Heart left ventricle (tissue), 16 donors: ENCODE data around the gene C19orf67. TPM values are rescaled to one million over a fixed set of nuclear protein-coding genes. Genes with fewer than 3 reads are reported as not detected.

Experiments used
- ATAC-seq, 4 donors: fragments of 200-7000 bp; cut with Tn5 transposase; one replicate each; pipeline ENCODE4 v1.9.1; 2020 to 2022; ENCODE audit warnings: moderate library complexity in 4 of 4, mild to moderate bottlenecking in 3 of 4, moderate number of reproducible peaks in 1 of 4
- DNase-seq, 5 donors: peaks; one replicate each; pipeline ENCODE4 v3.0.0-alpha.2; 2020
- H3K27ac ChIP-seq, 12 donors: fragments of 200-600 bp; sonication (generic) in 4 of 12; one replicate each; pipeline versions ENCODE4 v1.5.0 to v1.8.0; 2016 to 2022; ENCODE audit warnings: mild to moderate bottlenecking in 2 of 12
- H3K27me3 ChIP-seq, 9 donors: fragments of 200-600 bp; sonication (generic) in 2 of 9; one replicate each; pipeline versions ENCODE4 v1.5.1 to v1.8.0; 2016 to 2022; ENCODE audit warnings: mild to moderate bottlenecking in 3 of 9
- H3K36me3 ChIP-seq, 9 donors: fragments of 200-600 bp; sonication (generic) in 2 of 9; one replicate each; pipeline versions ENCODE4 v1.5.0 to v1.8.0; 2018 to 2022; ENCODE audit warnings: mild to moderate bottlenecking in 2 of 9
- H3K4me1 ChIP-seq, 12 donors: fragments of 200-600 bp; sonication (generic) in 4 of 12; one replicate each; pipeline versions ENCODE4 v1.5.0 to v1.8.0; 2016 to 2022; ENCODE audit warnings: mild to moderate bottlenecking in 3 of 12
- H3K4me3 ChIP-seq, 12 donors: fragments of 200-600 bp; sonication (generic) in 4 of 12; one replicate each; pipeline versions ENCODE4 v1.5.0 to v1.8.0; 2017 to 2022; ENCODE audit warnings: mild to moderate bottlenecking in 9 of 12, moderate library complexity in 4 of 12
- H3K9me3 ChIP-seq, 12 donors: fragments of 200-600 bp; sonication (generic) in 4 of 12; one replicate each; pipeline versions ENCODE4 v1.5.0 to v1.8.0; 2016 to 2022; ENCODE audit warnings: mild to moderate bottlenecking in 1 of 12
- POLR2A ChIP-seq, 2 donors: fragments of 450-650 bp; IDR thresholded peaks; one replicate each; pipeline ENCODE4 v1.6.1; 2017; ENCODE audit warnings: antibody characterized with exemption in 2 of 2, mild to moderate bottlenecking in 2 of 2, moderate library complexity in 2 of 2
- WGBS, 4 donors: extraction: QIAGEN DNeasy Blood & Tissue Kit in 2 of 4; methylation state at CpG; one replicate each; pipeline versions ENCODE4 v1.1.5 to v1.1.7; 2013 to 2018; 5-methylcytosine and 5-hydroxymethylcytosine counted together
- intact Hi-C, 10 donors: fragments of 100-400 bp; cut with DNase I; formaldehyde crosslinking; loops; one replicate each; pipeline versions ENCODE4 v1.11.1 to v1.14.2; 2022
- polyA plus RNA-seq, 2 donors: library from polyadenylated mRNA; stranded (reverse); fragments of 200-250 nt; gene quantifications; one replicate each; pipeline ENCODE4 v1.2.3, GENCODE V29; 2013
- total RNA-seq, 9 donors: library from RNA; depleted of rRNA in 2 of 9; stranded (reverse); fragments of >200 nt in 2 of 9; fragmentation: NEBNext Ultra II Directional in 3 of 9; extraction: Animal tissue kit (Norgen Biotek cat#: 25700) in 3 of 9; gene quantifications; one replicate each; pipeline versions ENCODE4 v1.1.0 to v1.2.4, GENCODE V29; 2016 to 2023
- TF ChIP-seq, protein P1 (sequence below), 12 donors: fragments of 200-600 bp; sonication (generic) in 4 of 12; IDR thresholded peaks; one replicate each; pipeline versions ENCODE4 v1.5.0 to v1.8.0; 2018 to 2022; ENCODE audit warnings: antibody characterized with exemption in 12 of 12, mild to moderate bottlenecking in 5 of 12
- donor health status: ischemic (EF 13 %, LVEDD 7.1; RV severe dilation, severe dysfunction).
- donor health status: healthy with polysubstance abuse.
- donor health status: DM: no; HTN: yes; CAD: no.
- donor health status: DM: no; HTN: no; CAD: no.
- donor health status: ischemic (EF 25% LVEDD 6.9; RV normal size, moderate dysfunction).
- donor health status: ischemic (EF 25% LVEDD 5.7; RV mildly dilated, moderate dysfunction).
- donor health status: healthy.
- donor health status: DM: yes; HTN: yes; CAD: no.
- donor health status: ischemic (EF 35%, LVEDD 5.7; RV mildly dilated, moderate dysfunction).
- donor health status: nonischemic (EF 11% LVEDD 7.7; RV severe dilation, severe dysfunction).
- donor health status: DM: yes; HTN: yes; CAD: no.
- donor health status: PGD.
- donor health status: ischemic (EF 29% LVEDD 5.4; RV normal size, mild dysfunction).
- donor health status: nonischemic (EF 23%, LVEDD 6.1; RV moderate dilation, normal function).

C19orf67 gene
- total and polyA plus RNA-seq, 11 donors = not detected

DNA sequence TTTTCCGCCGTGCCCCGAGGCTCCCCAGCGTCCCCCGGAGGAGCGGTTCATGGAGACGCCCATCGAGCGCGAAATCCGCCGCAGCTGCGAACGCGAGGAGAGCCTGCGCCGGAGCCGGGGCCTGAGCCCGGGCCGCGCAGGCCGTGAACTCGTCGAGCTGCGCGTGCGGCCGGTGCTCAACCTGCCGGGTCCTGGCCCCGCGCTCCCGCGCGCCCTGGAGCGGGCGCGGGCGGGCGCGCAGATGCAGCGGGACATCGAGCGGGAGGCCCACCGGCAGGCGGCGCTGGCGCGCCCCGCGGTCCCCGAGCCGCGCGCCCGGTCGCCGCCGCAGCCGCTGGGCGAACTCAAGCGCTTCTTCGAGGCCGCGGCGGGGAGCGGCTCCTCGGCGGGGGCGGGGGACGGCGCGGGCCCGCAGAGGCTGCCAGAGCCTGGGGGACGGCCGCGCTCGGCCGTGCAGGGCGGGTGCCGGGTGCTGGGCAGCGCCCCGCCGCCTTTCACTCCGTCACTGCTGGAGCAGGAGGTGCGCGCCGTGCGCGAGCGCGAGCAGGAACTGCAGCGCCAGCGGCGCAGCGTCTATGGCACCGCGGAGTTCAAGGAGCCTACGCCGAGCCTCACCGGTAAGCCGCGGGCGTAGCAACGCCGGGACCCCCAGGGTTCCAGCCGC is 12.2 kb downstream of the C19orf67 start:
- peak overlapping the region; percentile 56 to 89 (median 74) for H3K4me3 ChIP-seq
- WGBS, 4 donors = 0 to 1% (median 0%) methylated on average over 11 to 106 of the region's 106 CpGs
- no peaks in the 10 kb centered on the region for H3K27me3 ChIP-seq
- DNase-seq (peak; percentile 77 to 89 (median 82)), ATAC-seq (peak; percentile 13 to 62 (median 53))
- no peaks in the 10 kb centered on the region for H3K36me3 ChIP-seq
- peak in 1 of 2 donors; percentile 38 for TF ChIP-seq POLR2A (IDR thresholded peaks at IDR 0.05)
- TF ChIP-seq, protein P1, sequence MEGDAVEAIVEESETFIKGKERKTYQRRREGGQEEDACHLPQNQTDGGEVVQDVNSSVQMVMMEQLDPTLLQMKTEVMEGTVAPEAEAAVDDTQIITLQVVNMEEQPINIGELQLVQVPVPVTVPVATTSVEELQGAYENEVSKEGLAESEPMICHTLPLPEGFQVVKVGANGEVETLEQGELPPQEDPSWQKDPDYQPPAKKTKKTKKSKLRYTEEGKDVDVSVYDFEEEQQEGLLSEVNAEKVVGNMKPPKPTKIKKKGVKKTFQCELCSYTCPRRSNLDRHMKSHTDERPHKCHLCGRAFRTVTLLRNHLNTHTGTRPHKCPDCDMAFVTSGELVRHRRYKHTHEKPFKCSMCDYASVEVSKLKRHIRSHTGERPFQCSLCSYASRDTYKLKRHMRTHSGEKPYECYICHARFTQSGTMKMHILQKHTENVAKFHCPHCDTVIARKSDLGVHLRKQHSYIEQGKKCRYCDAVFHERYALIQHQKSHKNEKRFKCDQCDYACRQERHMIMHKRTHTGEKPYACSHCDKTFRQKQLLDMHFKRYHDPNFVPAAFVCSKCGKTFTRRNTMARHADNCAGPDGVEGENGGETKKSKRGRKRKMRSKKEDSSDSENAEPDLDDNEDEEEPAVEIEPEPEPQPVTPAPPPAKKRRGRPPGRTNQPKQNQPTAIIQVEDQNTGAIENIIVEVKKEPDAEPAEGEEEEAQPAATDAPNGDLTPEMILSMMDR (IDR thresholded peaks at IDR 0.05) = peak in 10 of 12 donors; percentile 19 to 89 (median 47)
- H3K9me3 ChIP-seq = no peaks in the 10 kb centered on the region
- H3K27ac ChIP-seq = peak overlapping the region; percentile 69 to 98 (median 91)
- H3K4me1 ChIP-seq = peaks cover 0 to 47% (median 25%) of the 10 kb centered on the region in 12 donors
- intact Hi-C loops = loop anchor here in 7 of 10 donors (1.0 to 10.0 kb wide), 9 partner anchors 44 to 479 kb away; partner anchors contain the start of genes ASF1B (in 2 of the 7), PRKACA (in 2 of the 7), DCAF15 (in 1 of the 7) and RFX1 (in 1 of the 7)

DNA sequence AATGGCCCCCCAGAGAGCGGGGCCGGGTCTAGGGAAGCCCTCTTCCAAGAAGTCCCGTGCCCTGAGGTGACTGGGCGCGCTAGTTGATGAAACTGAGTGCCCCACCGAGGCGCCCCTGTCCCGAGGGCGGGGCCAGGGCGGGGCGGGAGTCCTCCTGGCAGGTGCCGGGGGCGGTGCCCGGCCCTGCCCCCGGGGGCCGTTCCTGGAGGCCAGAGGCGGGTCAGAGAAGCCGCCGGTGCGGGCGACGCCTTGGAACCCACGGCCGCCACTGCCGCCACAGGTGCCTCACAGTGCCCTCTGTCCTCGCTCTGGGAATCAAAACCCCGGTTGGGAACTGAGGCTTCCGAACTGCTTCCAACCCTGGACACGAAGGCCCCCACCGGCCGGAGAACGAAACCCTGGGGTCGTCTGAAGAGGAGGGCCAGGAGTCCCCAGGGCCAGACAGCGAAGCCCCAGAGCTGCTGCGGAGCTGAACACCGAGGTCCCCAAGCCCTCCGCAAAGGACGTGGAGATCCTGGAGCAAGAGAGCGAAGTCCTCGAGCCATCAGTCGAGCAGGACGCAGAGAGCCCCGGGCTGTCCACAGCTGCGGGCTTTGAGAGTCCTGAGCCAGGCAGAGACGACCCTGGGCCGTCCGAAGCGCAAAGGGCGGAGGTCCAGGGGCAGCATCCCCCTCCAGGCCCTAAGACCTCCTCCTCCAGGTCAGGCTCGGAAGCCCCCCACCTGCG is 12.9 kb downstream of the C19orf67 start, which contains the start of gene MISP3:
Gene MISP3, plus strand, starts transcription at position 252 of the 726 bp plus-strand sequence. CDS start 524 bp downstream, outside the sequence.
- intact Hi-C loops = loop anchor here in 7 of 10 donors (1.0 to 10.0 kb wide), 9 partner anchors 45 to 478 kb away; partner anchors contain the start of genes ASF1B (in 2 of the 7), PRKACA (in 2 of the 7), DCAF15 (in 1 of the 7) and RFX1 (in 1 of the 7)
- H3K27me3 ChIP-seq = no peaks in the 10 kb centered on the region
- DNase-seq = peak; percentile 50 to 74 (median 58)
- no peaks in the 10 kb centered on the region for H3K36me3 ChIP-seq
- no peaks in the 10 kb centered on the region for H3K9me3 ChIP-seq
- H3K27ac ChIP-seq = peak within 1 kb of the TSS; percentile 69 to 98 (median 91)
- H3K4me3 ChIP-seq = peak within 1 kb of the TSS; percentile 56 to 89 (median 74)
- TF ChIP-seq POLR2A (IDR thresholded peaks at IDR 0.05) = peak in 1 of 2 donors; percentile 57
- TF ChIP-seq, protein P1 (IDR thresholded peaks at IDR 0.05) = no peak
- H3K4me1 ChIP-seq = peaks cover 0 to 45% (median 25%) of the 10 kb centered on the region in 12 donors
- 0 to 2% (median 1%) methylated on average over 14 to 51 of the region's 51 CpGs for WGBS, 4 donors
- peak in 3 of 4 donors; percentile 19 to 43 (median 33) for ATAC-seq

DNA sequence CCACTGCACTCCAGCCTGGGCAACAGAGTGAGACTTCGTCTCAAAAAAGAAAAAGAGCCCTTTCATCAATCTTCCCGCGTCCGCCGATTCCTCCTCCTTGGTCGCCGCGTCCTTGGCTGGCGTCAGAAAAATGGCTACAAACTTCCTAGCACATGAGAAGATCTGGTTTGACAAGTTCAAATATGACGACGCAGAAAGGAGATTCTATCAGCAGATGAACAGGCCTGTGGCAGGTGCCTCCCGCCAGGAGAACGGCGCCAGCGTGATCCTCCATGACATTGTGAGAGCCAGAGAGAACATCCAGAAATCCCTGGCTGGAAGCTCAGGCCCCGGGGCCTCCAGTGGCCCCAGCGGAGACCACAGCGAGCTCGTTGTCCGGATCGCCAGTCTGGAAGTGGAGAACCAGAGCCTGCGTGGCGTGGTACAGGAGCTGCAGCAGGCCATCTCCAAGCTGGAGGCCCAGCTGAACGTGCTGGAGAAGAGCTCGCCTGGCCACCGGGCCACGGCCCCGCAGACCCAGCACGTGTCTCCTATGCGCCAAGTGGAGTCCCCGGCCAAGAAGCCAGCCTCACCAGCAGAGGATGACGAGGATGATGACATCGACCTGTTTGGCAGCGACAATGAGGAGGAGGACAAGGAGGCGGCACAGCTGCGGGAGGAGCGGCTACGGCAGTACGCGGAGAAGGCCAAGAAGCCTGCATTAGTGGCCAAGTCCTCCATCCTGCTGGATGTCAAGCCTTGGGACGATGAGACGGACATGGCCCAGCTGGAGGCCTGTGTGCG is 15.1 kb downstream of the C19orf67 start:
- Histone ChIP-seq H3K9me3 (no peaks in the 10 kb centered on the region), H3K4me3 (no peak overlapping the region), H3K4me1 (peaks cover 0 to 37% (median 21%) of the 10 kb centered on the region in 12 donors), H3K27me3 (no peaks in the 10 kb centered on the region), H3K27ac (peak overlapping the region in 2 of 12 donors; percentile 92 to 94), H3K36me3 (no peaks in the 10 kb centered on the region)
- 91 to 95% (median 93%) methylated on average over 27 to 43 of the region's 43 CpGs for WGBS, 4 donors
- TF ChIP-seq, protein P1 (IDR thresholded peaks at IDR 0.05) = no peak
- no peak for TF ChIP-seq POLR2A (IDR thresholded peaks at IDR 0.05)
- ATAC-seq (no peak), DNase-seq (peak in 2 of 5 donors; percentile 57 to 60)
- intact Hi-C loops = loop anchor here in 3 of 10 donors (5.0 to 10.0 kb wide), 5 partner anchors 47 to 476 kb away; partner anchors contain the start of genes PRKACA (in 2 of the 3), ASF1B (in 1 of the 3) and DCAF15 (in 1 of the 3)
